HepG2 (cell line): ENCODE data around the gene C3orf18. TPM values are rescaled to one million over a fixed set of nuclear protein-coding genes. Genes with fewer than 3 reads are reported as not detected.

Experiments used
- DMAP1 ChIP-seq: IDR thresholded peaks from 2 replicates; pipeline ENCODE4 v1.6.1; 2016
- HMGA1 ChIP-seq: sonication (generic); formaldehyde crosslinking; conservative IDR thresholded peaks from 2 replicates; pipeline ENCODE4 v1.4.0; 2020; ENCODE audit warnings: missing genetic modification reagents
- HNRNPLL ChIP-seq: fragments of 200-400 bp; formaldehyde crosslinking; IDR thresholded peaks from 2 replicates; pipeline ENCODE4 v1.6.1; 2017; ENCODE audit warnings: mild to moderate bottlenecking, low read depth, low read length; ENCODE audit not compliant: poor library complexity, severe bottlenecking
- KDM5B ChIP-seq: sonication (generic); formaldehyde crosslinking; IDR thresholded peaks from 2 replicates; pipeline ENCODE4 v1.4.0; 2020; ENCODE audit warnings: missing genetic modification reagents, mild to moderate bottlenecking, borderline replicate concordance
- NRL ChIP-seq: sonication (generic); formaldehyde crosslinking; IDR thresholded peaks from 2 replicates; pipeline ENCODE4 v1.5.0; 2020; ENCODE audit warnings: missing genetic modification reagents, mild to moderate bottlenecking, moderate library complexity, borderline replicate concordance
- RXRB ChIP-seq: IDR thresholded peaks from 2 replicates; pipeline ENCODE4 v1.6.1; 2016; ENCODE audit warnings: borderline replicate concordance, missing genetic modification reagents, missing compliant biosample characterization
- SMAD3 ChIP-seq: sonication (generic); formaldehyde crosslinking; IDR thresholded peaks from 2 replicates; pipeline ENCODE4 v1.4.0; 2020; ENCODE audit warnings: missing genetic modification reagents
- SRY ChIP-seq: sonication (generic); formaldehyde crosslinking; IDR thresholded peaks from 2 replicates; pipeline ENCODE4 v1.8.0; 2022; ENCODE audit warnings: mild to moderate bottlenecking, missing genetic modification reagents
- TCF12 ChIP-seq, 2 experiments: fragments of 450-650 bp in 1 of 2; sonication (generic) in 1 of 2; formaldehyde crosslinking in 1 of 2; IDR thresholded peaks; 2 replicates each; pipeline versions ENCODE4 v1.6.1 to v1.8.0; 2017 to 2022; ENCODE audit warnings: antibody characterized with exemption in 1 of 2, mild to moderate bottlenecking in 1 of 2, missing genetic modification reagents in 1 of 2, moderate library complexity in 1 of 2
- ZFP1 ChIP-seq: IDR thresholded peaks from 2 replicates; pipeline ENCODE4 v1.6.1; 2016
- ZNF225 ChIP-seq: sonication (generic); formaldehyde crosslinking; IDR thresholded peaks from 2 replicates; pipeline ENCODE4 v1.4.0; 2020; ENCODE audit warnings: mild to moderate bottlenecking, missing genetic modification reagents
- ZNF253 ChIP-seq: sonication (generic); formaldehyde crosslinking; IDR thresholded peaks from 2 replicates; pipeline ENCODE4 v1.8.0; 2022; ENCODE audit warnings: mild to moderate bottlenecking, missing genetic modification reagents, borderline replicate concordance
- ZNF33B ChIP-seq: sonication (generic); formaldehyde crosslinking; IDR thresholded peaks from 2 replicates; pipeline ENCODE4 v1.5.1; 2020; ENCODE audit warnings: mild to moderate bottlenecking, missing genetic modification reagents
- ZNF598 ChIP-seq: sonication (generic); formaldehyde crosslinking; IDR thresholded peaks from 2 replicates; pipeline ENCODE4 v1.5.1; 2020; ENCODE audit warnings: mild to moderate bottlenecking, missing genetic modification reagents, borderline replicate concordance
- ZNF772 ChIP-seq: sonication (generic); formaldehyde crosslinking; IDR thresholded peaks from 2 replicates; pipeline ENCODE4 v1.5.0; 2020; ENCODE audit warnings: mild to moderate bottlenecking, missing genetic modification reagents
- ZSCAN29 ChIP-seq: sonication (generic); formaldehyde crosslinking; conservative IDR thresholded peaks from 2 replicates; pipeline ENCODE4 v1.4.0; 2020; ENCODE audit warnings: mild to moderate bottlenecking, missing genetic modification reagents
- polyA plus RNA-seq, 8 experiments: library from polyadenylated mRNA; depleted of rRNA in 3 of 8; stranded (reverse) in 7 of 8; unstranded in 1 of 8; fragments of >200 nt; fragmentation: Illumina TruSeq in 4 of 8; extraction: Trizol in 4 of 8; gene quantifications; 2 replicates each; pipeline versions ENCODE4 v1.2.1 to v1.2.3, GENCODE V29; 2011 to 2016; ENCODE audit warnings: low read depth in 4 of 8, missing spikeins in 1 of 8, mixed read lengths in 1 of 8; ENCODE audit not compliant: insufficient read depth in 1 of 8
- total RNA-seq, 5 experiments: library from RNA; depleted of rRNA; stranded (reverse); fragments of >200 nt; fragmentation: Illumina TruSeq; extraction: Trizol; gene quantifications; 2 replicates each; pipeline ENCODE4 v1.2.3, GENCODE V29; 2016; ENCODE audit warnings: low read depth in 1 of 5
- TF ChIP-seq, protein P1 (sequence below): sonication (generic); formaldehyde crosslinking; IDR thresholded peaks from 2 replicates; pipeline ENCODE4 v1.4.0; 2020; ENCODE audit warnings: mild to moderate bottlenecking, missing genetic modification reagents
- TF ChIP-seq, protein P2 (sequence below): sonication (generic); formaldehyde crosslinking; IDR thresholded peaks from 2 replicates; pipeline ENCODE4 v1.5.0; 2020; ENCODE audit warnings: mild to moderate bottlenecking, missing genetic modification reagents, moderate library complexity
- TF ChIP-seq, protein P3 (sequence below): sonication (generic); formaldehyde crosslinking; IDR thresholded peaks from 2 replicates; pipeline ENCODE4 v1.4.0; 2020; ENCODE audit warnings: missing genetic modification reagents

The C3orf18 gene
- total and polyA plus RNA-seq, 2 of the 13 experiments (the other 11 are each of a cell fraction or from before 2014, with no cell fraction given): 1.6 to 4.8 TPM

DNA sequence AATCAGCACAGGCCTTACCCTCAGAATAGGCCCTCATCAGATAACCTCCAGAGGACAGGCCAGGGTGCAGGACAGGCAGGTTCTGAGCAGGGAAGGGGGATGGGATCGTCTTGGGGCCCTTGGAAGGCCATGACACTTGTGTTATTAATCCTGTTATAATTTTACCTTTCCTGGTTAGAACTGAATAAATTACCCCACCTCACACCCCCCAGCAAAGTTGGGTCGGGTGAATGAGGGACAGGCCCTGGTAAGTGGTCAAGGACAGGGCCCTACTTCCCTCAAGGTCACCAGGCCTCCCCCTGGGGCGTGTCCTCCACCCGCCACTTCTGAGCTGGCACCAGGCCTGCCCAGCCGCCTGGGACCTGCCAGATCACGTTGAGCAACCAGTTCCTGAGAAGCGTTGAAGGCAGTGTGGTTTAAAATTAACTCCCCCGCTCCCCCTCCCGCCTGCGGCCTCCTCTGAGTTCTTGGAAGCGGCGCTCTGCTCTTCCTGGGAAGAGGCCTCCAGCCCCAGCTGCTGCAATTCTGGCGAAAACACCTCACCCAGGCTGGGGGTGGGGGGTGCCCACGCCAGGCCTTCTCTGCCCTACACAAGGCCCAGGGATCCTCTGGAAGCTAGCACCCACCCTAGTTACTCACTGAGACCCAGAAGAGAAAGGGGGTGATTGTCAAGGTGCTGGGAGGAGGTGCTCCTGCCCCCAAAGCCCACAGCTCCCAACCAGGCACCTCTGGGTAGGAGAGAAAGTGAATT lies 33.5 kb upstream of the C3orf18 start (continued):
- TF ChIP-seq, protein P1, sequence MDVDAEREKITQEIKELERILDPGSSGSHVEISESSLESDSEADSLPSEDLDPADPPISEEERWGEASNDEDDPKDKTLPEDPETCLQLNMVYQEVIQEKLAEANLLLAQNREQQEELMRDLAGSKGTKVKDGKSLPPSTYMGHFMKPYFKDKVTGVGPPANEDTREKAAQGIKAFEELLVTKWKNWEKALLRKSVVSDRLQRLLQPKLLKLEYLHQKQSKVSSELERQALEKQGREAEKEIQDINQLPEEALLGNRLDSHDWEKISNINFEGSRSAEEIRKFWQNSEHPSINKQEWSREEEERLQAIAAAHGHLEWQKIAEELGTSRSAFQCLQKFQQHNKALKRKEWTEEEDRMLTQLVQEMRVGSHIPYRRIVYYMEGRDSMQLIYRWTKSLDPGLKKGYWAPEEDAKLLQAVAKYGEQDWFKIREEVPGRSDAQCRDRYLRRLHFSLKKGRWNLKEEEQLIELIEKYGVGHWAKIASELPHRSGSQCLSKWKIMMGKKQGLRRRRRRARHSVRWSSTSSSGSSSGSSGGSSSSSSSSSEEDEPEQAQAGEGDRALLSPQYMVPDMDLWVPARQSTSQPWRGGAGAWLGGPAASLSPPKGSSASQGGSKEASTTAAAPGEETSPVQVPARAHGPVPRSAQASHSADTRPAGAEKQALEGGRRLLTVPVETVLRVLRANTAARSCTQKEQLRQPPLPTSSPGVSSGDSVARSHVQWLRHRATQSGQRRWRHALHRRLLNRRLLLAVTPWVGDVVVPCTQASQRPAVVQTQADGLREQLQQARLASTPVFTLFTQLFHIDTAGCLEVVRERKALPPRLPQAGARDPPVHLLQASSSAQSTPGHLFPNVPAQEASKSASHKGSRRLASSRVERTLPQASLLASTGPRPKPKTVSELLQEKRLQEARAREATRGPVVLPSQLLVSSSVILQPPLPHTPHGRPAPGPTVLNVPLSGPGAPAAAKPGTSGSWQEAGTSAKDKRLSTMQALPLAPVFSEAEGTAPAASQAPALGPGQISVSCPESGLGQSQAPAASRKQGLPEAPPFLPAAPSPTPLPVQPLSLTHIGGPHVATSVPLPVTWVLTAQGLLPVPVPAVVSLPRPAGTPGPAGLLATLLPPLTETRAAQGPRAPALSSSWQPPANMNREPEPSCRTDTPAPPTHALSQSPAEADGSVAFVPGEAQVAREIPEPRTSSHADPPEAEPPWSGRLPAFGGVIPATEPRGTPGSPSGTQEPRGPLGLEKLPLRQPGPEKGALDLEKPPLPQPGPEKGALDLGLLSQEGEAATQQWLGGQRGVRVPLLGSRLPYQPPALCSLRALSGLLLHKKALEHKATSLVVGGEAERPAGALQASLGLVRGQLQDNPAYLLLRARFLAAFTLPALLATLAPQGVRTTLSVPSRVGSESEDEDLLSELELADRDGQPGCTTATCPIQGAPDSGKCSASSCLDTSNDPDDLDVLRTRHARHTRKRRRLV (CRISPR knock-in tag): 0 out of 2 replicates have a peak, but pooled peaks have one; percentile 41
- TF ChIP-seq ZNF225 (CRISPR knock-in tag) (0 out of 2 replicates have a peak, but pooled peaks have one; percentile 39), ZNF772 (peak; percentile 92), RXRB (peak; percentile 93), TCF12 (IDR thresholded peaks at IDR 0.05) (no peak), TCF12 (CRISPR knock-in tag; IDR thresholded peaks at IDR 0.05) (peak; percentile 42; the same call in 1 of the 2 replicates), ZSCAN29 (CRISPR knock-in tag) (peak; percentile 58; the same call in 1 of the 2 replicates), DMAP1 (peak; percentile 83; the same call in 1 of the 2 replicates), ZNF253 (no peak), ZFP1 (CRISPR knock-in tag) (no peak), ZNF33B (no peak), SRY (CRISPR knock-in tag) (0 out of 2 replicates have a peak, but pooled peaks have one; percentile 46), KDM5B (CRISPR knock-in tag) (no peak), SMAD3 (CRISPR knock-in tag) (peak; percentile 92), NRL (peak; percentile 76; the same call in 1 of the 2 replicates), HNRNPLL (peak; percentile 60), HMGA1 (CRISPR knock-in tag) (no peak), ZNF598 (CRISPR knock-in tag) (no peak)
- TF ChIP-seq, protein P2, sequence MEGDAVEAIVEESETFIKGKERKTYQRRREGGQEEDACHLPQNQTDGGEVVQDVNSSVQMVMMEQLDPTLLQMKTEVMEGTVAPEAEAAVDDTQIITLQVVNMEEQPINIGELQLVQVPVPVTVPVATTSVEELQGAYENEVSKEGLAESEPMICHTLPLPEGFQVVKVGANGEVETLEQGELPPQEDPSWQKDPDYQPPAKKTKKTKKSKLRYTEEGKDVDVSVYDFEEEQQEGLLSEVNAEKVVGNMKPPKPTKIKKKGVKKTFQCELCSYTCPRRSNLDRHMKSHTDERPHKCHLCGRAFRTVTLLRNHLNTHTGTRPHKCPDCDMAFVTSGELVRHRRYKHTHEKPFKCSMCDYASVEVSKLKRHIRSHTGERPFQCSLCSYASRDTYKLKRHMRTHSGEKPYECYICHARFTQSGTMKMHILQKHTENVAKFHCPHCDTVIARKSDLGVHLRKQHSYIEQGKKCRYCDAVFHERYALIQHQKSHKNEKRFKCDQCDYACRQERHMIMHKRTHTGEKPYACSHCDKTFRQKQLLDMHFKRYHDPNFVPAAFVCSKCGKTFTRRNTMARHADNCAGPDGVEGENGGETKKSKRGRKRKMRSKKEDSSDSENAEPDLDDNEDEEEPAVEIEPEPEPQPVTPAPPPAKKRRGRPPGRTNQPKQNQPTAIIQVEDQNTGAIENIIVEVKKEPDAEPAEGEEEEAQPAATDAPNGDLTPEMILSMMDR (CRISPR knock-in tag): peak; percentile 29; the same call in 1 of the 2 replicates
- TF ChIP-seq, protein P3, sequence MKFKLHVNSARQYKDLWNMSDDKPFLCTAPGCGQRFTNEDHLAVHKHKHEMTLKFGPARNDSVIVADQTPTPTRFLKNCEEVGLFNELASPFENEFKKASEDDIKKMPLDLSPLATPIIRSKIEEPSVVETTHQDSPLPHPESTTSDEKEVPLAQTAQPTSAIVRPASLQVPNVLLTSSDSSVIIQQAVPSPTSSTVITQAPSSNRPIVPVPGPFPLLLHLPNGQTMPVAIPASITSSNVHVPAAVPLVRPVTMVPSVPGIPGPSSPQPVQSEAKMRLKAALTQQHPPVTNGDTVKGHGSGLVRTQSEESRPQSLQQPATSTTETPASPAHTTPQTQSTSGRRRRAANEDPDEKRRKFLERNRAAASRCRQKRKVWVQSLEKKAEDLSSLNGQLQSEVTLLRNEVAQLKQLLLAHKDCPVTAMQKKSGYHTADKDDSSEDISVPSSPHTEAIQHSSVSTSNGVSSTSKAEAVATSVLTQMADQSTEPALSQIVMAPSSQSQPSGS (CRISPR knock-in tag): peak; percentile 79
